Activated naive CD4-positive, alpha-beta T cell treated with anti-CD3 and anti-CD28 coated beads, Interleukin-2, amount 50 U/mL, for 72 hours (primary cell): ENCODE measurements around the gene ENAH. TPM values are rescaled to one million over a fixed set of nuclear protein-coding genes. Genes with fewer than 3 reads are reported as not detected.
A peak's percentile ranks its signal among the peaks of the same experiment; 100 is the strongest.
"Not testable (repeated sequence)": the region's sequence is repeated elsewhere in the genome, so short reads cannot be mapped to it uniquely, and the experiment has no call there.

ENCODE experiments used
- ATAC-seq, 2 donors: fragments of 150-1000 bp; cut with Tn5 transposase; 2 replicates each; pipeline ENCODE4 v1.10.0; 2021; ENCODE audit warnings: mild to moderate bottlenecking in 2 of 2, moderate library complexity in 2 of 2
- DNase-seq, 2 donors: peaks; one replicate each; pipeline ENCODE4 v3.0.0; 2021 to 2022; ENCODE audit warnings: low spot score in 2 of 2
- H3K27ac Mint-ChIP-seq, 2 donors: one replicate each; pipeline ENCODE4 v1.8.0; 2022; ENCODE audit warnings: mild to moderate bottlenecking in 2 of 2, mixed read lengths in 2 of 2
- H3K36me3 Mint-ChIP-seq, 2 donors: one replicate each; pipeline ENCODE4 v1.8.0; 2022; ENCODE audit warnings: mixed read lengths in 2 of 2
- H3K9me3 Mint-ChIP-seq, 2 donors: one replicate each; pipeline ENCODE4 v1.8.0; 2022; ENCODE audit warnings: mixed read lengths in 2 of 2
- total RNA-seq, 2 donors: library from RNA; stranded (reverse); gene quantifications; one replicate each; pipeline ENCODE4 v1.2.3, GENCODE V29; 2022

The ENAH gene
- total RNA-seq, 2 donors from 2014 or later: 0.09 to 0.89 TPM

GRCh38 chr1:225685476-225686176 lies 32.7 kb upstream of the ENAH start:
- Mint-ChIP-seq H3K27ac (no peak overlapping the region), H3K36me3 (no peaks in the 10 kb centered on the region), H3K9me3 (no peaks in the 10 kb centered on the region)
- DNase-seq (no peak), ATAC-seq (no peak)

- ATAC-seq (no peak), DNase-seq (no peak)
- no peak overlapping the region for H3K27ac Mint-ChIP-seq
- no peaks in the 10 kb centered on the region for H3K36me3 Mint-ChIP-seq
- no peaks in the 10 kb centered on the region for H3K9me3 Mint-ChIP-seq
Observed at GRCh38 chr1:225684741-225685140, 31.8 kb upstream of the ENAH start.

GRCh38 chr1:225681231-225681630 lies 28.3 kb upstream of the ENAH start:
- DNase-seq: no peak
- no peak for ATAC-seq
- no peaks in the 10 kb centered on the region for H3K9me3 Mint-ChIP-seq
- no peaks in the 10 kb centered on the region for H3K36me3 Mint-ChIP-seq
- no peak overlapping the region for H3K27ac Mint-ChIP-seq

- Mint-ChIP-seq H3K27ac (no peak overlapping the region), H3K9me3 (no peaks in the 10 kb centered on the region), H3K36me3 (no peaks in the 10 kb centered on the region)
- ATAC-seq: no peak
- DNase-seq: no peak
Observed at GRCh38 chr1:225678545-225678944, 25.6 kb upstream of the ENAH start.

- ATAC-seq (no peak), DNase-seq (no peak)
- Mint-ChIP-seq H3K9me3 (no peaks in the 10 kb centered on the region), H3K36me3 (no peaks in the 10 kb centered on the region), H3K27ac (no peak overlapping the region)
Observed at GRCh38 chr1:225677350-225678124, 24.6 kb upstream of the ENAH start.

GRCh38 chr1:225674381-225674780 lies 21.5 kb upstream of the ENAH start:
- Mint-ChIP-seq H3K27ac (no peak overlapping the region), H3K9me3 (no peaks in the 10 kb centered on the region), H3K36me3 (no peaks in the 10 kb centered on the region)
- DNase-seq (no peak), ATAC-seq (no peak)

- Mint-ChIP-seq H3K36me3 (no peaks in the 10 kb centered on the region), H3K9me3 (no peaks in the 10 kb centered on the region), H3K27ac (no peak overlapping the region)
- no peak for DNase-seq
- no peak for ATAC-seq
Observed at GRCh38 chr1:225670806-225671733, 18.1 kb upstream of the ENAH start.

- no peaks in the 10 kb centered on the region for H3K9me3 Mint-ChIP-seq
- H3K27ac Mint-ChIP-seq: peak overlapping the region in 1 of 2 donors; percentile 30
- ATAC-seq (no peak), DNase-seq (no peak)
- H3K36me3 Mint-ChIP-seq: no peaks in the 10 kb centered on the region
Observed at GRCh38 chr1:225670356-225670755, 17.4 kb upstream of the ENAH start.

GRCh38 chr1:225668222-225668621 lies 15.3 kb upstream of the ENAH start:
- H3K27ac Mint-ChIP-seq: no peak overlapping the region
- no peak for ATAC-seq
- H3K36me3 Mint-ChIP-seq: no peaks in the 10 kb centered on the region
- no peaks in the 10 kb centered on the region for H3K9me3 Mint-ChIP-seq
- DNase-seq: no peak

GRCh38 chr1:225667362-225667761 lies 14.4 kb upstream of the ENAH start:
- Mint-ChIP-seq H3K9me3 (no peaks in the 10 kb centered on the region), H3K27ac (no peak overlapping the region), H3K36me3 (no peaks in the 10 kb centered on the region)
- ATAC-seq (no peak), DNase-seq (no peak)

- no peak overlapping the region for H3K27ac Mint-ChIP-seq
- no peaks in the 10 kb centered on the region for H3K9me3 Mint-ChIP-seq
- ATAC-seq (no peak), DNase-seq (no peak)
- H3K36me3 Mint-ChIP-seq: no peaks in the 10 kb centered on the region
Observed at GRCh38 chr1:225666495-225666894, 13.6 kb upstream of the ENAH start.

GRCh38 chr1:225664762-225665161 lies 11.8 kb upstream of the ENAH start:
- Mint-ChIP-seq H3K9me3 (no peaks in the 10 kb centered on the region), H3K27ac (no peak overlapping the region), H3K36me3 (no peaks in the 10 kb centered on the region)
- DNase-seq: no peak
- ATAC-seq: no peak

- ATAC-seq: no peak
- Mint-ChIP-seq H3K36me3 (no peaks in the 10 kb centered on the region), H3K27ac (peak overlapping the region in 1 of 2 donors; percentile 48), H3K9me3 (no peaks in the 10 kb centered on the region)
- no peak for DNase-seq
Observed at GRCh38 chr1:225662155-225662554, 9.2 kb upstream of the ENAH start.

GRCh38 chr1:225660544-225660946 lies 7.6 kb upstream of the ENAH start:
- Mint-ChIP-seq H3K27ac (no peak overlapping the region), H3K36me3 (no peaks in the 10 kb centered on the region), H3K9me3 (no peaks in the 10 kb centered on the region)
- ATAC-seq (no peak), DNase-seq (no peak)

- DNase-seq (no peak), ATAC-seq (no peak)
- Mint-ChIP-seq H3K9me3 (no peaks in the 10 kb centered on the region), H3K36me3 (no peaks in the 10 kb centered on the region), H3K27ac (no peak overlapping the region)
Observed at GRCh38 chr1:225658041-225658440, 5.1 kb upstream of the ENAH start.

- DNase-seq (no peak), ATAC-seq (no peak)
- H3K9me3 Mint-ChIP-seq: no peaks in the 10 kb centered on the region
- no peak overlapping the region for H3K27ac Mint-ChIP-seq
- no peaks in the 10 kb centered on the region for H3K36me3 Mint-ChIP-seq
Observed at GRCh38 chr1:225657462-225657989, 4.6 kb upstream of the ENAH start.

GRCh38 chr1:225656259-225656655 lies 3.3 kb upstream of the ENAH start:
- not testable (repeated sequence) for H3K36me3 Mint-ChIP-seq

More at GRCh38 chr1:225656259-225656655, 3.3 kb upstream of the ENAH start:
- not testable (repeated sequence) for ATAC-seq, DNase-seq, H3K9me3 Mint-ChIP-seq, H3K27ac Mint-ChIP-seq
